Heart left ventricle (tissue), 16 donors: ENCODE measurements around the gene LHCGR. TPM values are rescaled to one million over a fixed set of nuclear protein-coding genes. Genes with fewer than 3 reads are reported as not detected.

ENCODE experiments used
- ATAC-seq, 4 donors: fragments of 200-7000 bp; cut with Tn5 transposase; one replicate each; pipeline ENCODE4 v1.9.1; 2020 to 2022; ENCODE audit warnings: moderate library complexity in 4 of 4, mild to moderate bottlenecking in 3 of 4, moderate number of reproducible peaks in 1 of 4
- DNase-seq, 5 donors: peaks; one replicate each; pipeline ENCODE4 v3.0.0-alpha.2; 2020
- H3K27ac ChIP-seq, 12 donors: fragments of 200-600 bp; sonication (generic) in 4 of 12; one replicate each; pipeline versions ENCODE4 v1.5.0 to v1.8.0; 2016 to 2022; ENCODE audit warnings: mild to moderate bottlenecking in 2 of 12
- H3K27me3 ChIP-seq, 9 donors: fragments of 200-600 bp; sonication (generic) in 2 of 9; one replicate each; pipeline versions ENCODE4 v1.5.1 to v1.8.0; 2016 to 2022; ENCODE audit warnings: mild to moderate bottlenecking in 3 of 9
- H3K36me3 ChIP-seq, 9 donors: fragments of 200-600 bp; sonication (generic) in 2 of 9; one replicate each; pipeline versions ENCODE4 v1.5.0 to v1.8.0; 2018 to 2022; ENCODE audit warnings: mild to moderate bottlenecking in 2 of 9
- H3K4me1 ChIP-seq, 12 donors: fragments of 200-600 bp; sonication (generic) in 4 of 12; one replicate each; pipeline versions ENCODE4 v1.5.0 to v1.8.0; 2016 to 2022; ENCODE audit warnings: mild to moderate bottlenecking in 3 of 12
- H3K4me3 ChIP-seq, 12 donors: fragments of 200-600 bp; sonication (generic) in 4 of 12; one replicate each; pipeline versions ENCODE4 v1.5.0 to v1.8.0; 2017 to 2022; ENCODE audit warnings: mild to moderate bottlenecking in 9 of 12, moderate library complexity in 4 of 12
- H3K9me3 ChIP-seq, 12 donors: fragments of 200-600 bp; sonication (generic) in 4 of 12; one replicate each; pipeline versions ENCODE4 v1.5.0 to v1.8.0; 2016 to 2022; ENCODE audit warnings: mild to moderate bottlenecking in 1 of 12
- CTCF ChIP-seq, 12 donors: fragments of 200-600 bp; sonication (generic) in 4 of 12; IDR thresholded peaks; one replicate each; pipeline versions ENCODE4 v1.5.0 to v1.8.0; 2018 to 2022; ENCODE audit warnings: antibody characterized with exemption in 12 of 12, mild to moderate bottlenecking in 5 of 12
- POLR2A ChIP-seq, 2 donors: fragments of 450-650 bp; IDR thresholded peaks; one replicate each; pipeline ENCODE4 v1.6.1; 2017; ENCODE audit warnings: antibody characterized with exemption in 2 of 2, mild to moderate bottlenecking in 2 of 2, moderate library complexity in 2 of 2
- WGBS, 4 donors: extraction: QIAGEN DNeasy Blood & Tissue Kit in 2 of 4; methylation state at CpG; one replicate each; pipeline versions ENCODE4 v1.1.5 to v1.1.7; 2013 to 2018; 5-methylcytosine and 5-hydroxymethylcytosine counted together
- intact Hi-C, 10 donors: fragments of 100-400 bp; cut with DNase I; formaldehyde crosslinking; loops; one replicate each; pipeline versions ENCODE4 v1.11.1 to v1.14.2; 2022
- polyA plus RNA-seq, 2 donors: library from polyadenylated mRNA; stranded (reverse); fragments of 200-250 nt; gene quantifications; one replicate each; pipeline ENCODE4 v1.2.3, GENCODE V29; 2013
- total RNA-seq, 9 donors: library from RNA; depleted of rRNA in 2 of 9; stranded (reverse); fragments of >200 nt in 2 of 9; fragmentation: NEBNext Ultra II Directional in 3 of 9; extraction: Animal tissue kit (Norgen Biotek cat#: 25700) in 3 of 9; gene quantifications; one replicate each; pipeline versions ENCODE4 v1.1.0 to v1.2.4, GENCODE V29; 2016 to 2023
- donor health status: ischemic (EF 13 %, LVEDD 7.1; RV severe dilation, severe dysfunction).
- donor health status: healthy with polysubstance abuse.
- donor health status: DM: no; HTN: yes; CAD: no.
- donor health status: DM: no; HTN: no; CAD: no.
- donor health status: ischemic (EF 25% LVEDD 6.9; RV normal size, moderate dysfunction).
- donor health status: ischemic (EF 25% LVEDD 5.7; RV mildly dilated, moderate dysfunction).
- donor health status: healthy.
- donor health status: DM: yes; HTN: yes; CAD: no.
- donor health status: ischemic (EF 35%, LVEDD 5.7; RV mildly dilated, moderate dysfunction).
- donor health status: nonischemic (EF 11% LVEDD 7.7; RV severe dilation, severe dysfunction).
- donor health status: DM: yes; HTN: yes; CAD: no.
- donor health status: PGD.
- donor health status: ischemic (EF 29% LVEDD 5.4; RV normal size, mild dysfunction).
- donor health status: nonischemic (EF 23%, LVEDD 6.1; RV moderate dilation, normal function).

The LHCGR gene
- total and polyA plus RNA-seq, 11 donors = 0.09 to 1.4 (median 0.42) TPM; not detected in 6

- TF ChIP-seq POLR2A (IDR thresholded peaks at IDR 0.05) = no peak
- no peak for TF ChIP-seq CTCF (IDR thresholded peaks at IDR 0.05)
- Histone ChIP-seq H3K4me3 (no peak overlapping the region), H3K27me3 (no peaks in the 10 kb centered on the region), H3K27ac (no peak overlapping the region), H3K9me3 (no peaks in the 10 kb centered on the region), H3K4me1 (no peaks in the 10 kb centered on the region), H3K36me3 (no peaks in the 10 kb centered on the region)
- intact Hi-C loops = no loop called here
- no peak for DNase-seq
- WGBS, 4 donors = 56 to 65% (median 59%) methylated on average over 3 of the region's 3 CpGs
- ATAC-seq = no peak
These were observed 61.9 kb downstream of the LHCGR start for GRCh38 chr2:48693645-48694044.

GRCh38 chr2:48693066-48693465, 62.5 kb downstream of the LHCGR start:
- H3K9me3 ChIP-seq = no peaks in the 10 kb centered on the region
- H3K36me3 ChIP-seq = no peaks in the 10 kb centered on the region
- 85 to 90% (median 88%) methylated on average over 4 of the region's 4 CpGs for WGBS, 4 donors
- intact Hi-C loops = no loop called here
- H3K27me3 ChIP-seq = no peaks in the 10 kb centered on the region
- TF ChIP-seq CTCF (IDR thresholded peaks at IDR 0.05) = no peak
- no peak overlapping the region for H3K4me3 ChIP-seq
- H3K27ac ChIP-seq = no peak overlapping the region
- ATAC-seq (no peak), DNase-seq (no peak)
- no peaks in the 10 kb centered on the region for H3K4me1 ChIP-seq

- ATAC-seq (no peak), DNase-seq (no peak)
- intact Hi-C loops = no loop called here
- Histone ChIP-seq H3K9me3 (no peaks in the 10 kb centered on the region), H3K4me3 (no peak overlapping the region), H3K4me1 (no peaks in the 10 kb centered on the region), H3K27me3 (no peaks in the 10 kb centered on the region), H3K36me3 (no peaks in the 10 kb centered on the region), H3K27ac (no peak overlapping the region)
- WGBS, 4 donors = 81 to 89% (median 87%) methylated on average over 3 of the region's 3 CpGs
- no peak for TF ChIP-seq POLR2A (IDR thresholded peaks at IDR 0.05)
- no peak for TF ChIP-seq CTCF (IDR thresholded peaks at IDR 0.05)
These were observed 63.4 kb downstream of the LHCGR start for GRCh38 chr2:48691935-48692691.

GRCh38 chr2:48685126-48685525, 70.4 kb downstream of the LHCGR start:
- H3K9me3 ChIP-seq = no peaks in the 10 kb centered on the region
- intact Hi-C loops = no loop called here
- H3K4me3 ChIP-seq = no peak overlapping the region
- ATAC-seq (no peak), DNase-seq (no peak)
- no peaks in the 10 kb centered on the region for H3K27me3 ChIP-seq
- H3K4me1 ChIP-seq = no peaks in the 10 kb centered on the region
- WGBS, 4 donors = 94 to 98% (median 95%) methylated on average over 1 of the region's 1 CpG
- no peak for TF ChIP-seq POLR2A (IDR thresholded peaks at IDR 0.05)
- no peak for TF ChIP-seq CTCF (IDR thresholded peaks at IDR 0.05)
- H3K27ac ChIP-seq = no peak overlapping the region
- peaks cover 0 to 1% (median 0%) of the 10 kb centered on the region in 9 donors for H3K36me3 ChIP-seq
